Measurements from ENCODE around the gene KDELR3. TPM values are rescaled to one million over a fixed set of nuclear protein-coding genes. Genes with fewer than 3 reads are reported as not detected.
A peak's percentile ranks its signal among the peaks of the same experiment; 100 is the strongest.

The KDELR3 gene
- 58.7 TPM for polyA plus RNA-seq (2013, experiment 1 of 2)
- polyA plus RNA-seq (2013, experiment 2 of 2), result 65.5 TPM

GRCh38 chr22:38467904-38468442, at the start of gene KDELR3:
TSS of gene KDELR3 (plus strand) at chr22:38468096. CDS start at chr22:38468234, 138 bp downstream.
- H3K9me3 ChIP-seq (ENCODE audit: control insufficient read depth, low read length), result no peaks in the 10 kb centered on the region
- peaks cover 7% of the 10 kb centered on the region for H3K4me1 ChIP-seq (ENCODE audit: control insufficient read depth, insufficient read depth, low read length, poor library complexity, severe bottlenecking)
- 1 to 3% methylated on average over 36 to 42 of the region's 53 CpGs for WGBS, 2 experiments (ENCODE audit: insufficient coverage in 2 of 2)
- H3K36me3 ChIP-seq (ENCODE audit: control insufficient read depth, insufficient read depth, low read length), result no peaks in the 10 kb centered on the region
- H3K4me3 ChIP-seq (ENCODE audit: extremely low read depth, insufficient read depth, low read length, poor library complexity, severe bottlenecking), result peak within 1 kb of the TSS; percentile 59
- peak within 1 kb of the TSS; percentile 41 for H3K27ac ChIP-seq (ENCODE audit: low read depth, low read length, severe bottlenecking)

- Histone ChIP-seq H3K36me3 (ENCODE audit: control insufficient read depth, insufficient read depth, low read length) (no peaks in the 10 kb centered on the region), H3K9me3 (ENCODE audit: control insufficient read depth, low read length) (no peaks in the 10 kb centered on the region), H3K4me1 (ENCODE audit: control insufficient read depth, insufficient read depth, low read length, poor library complexity, severe bottlenecking) (no peaks in the 10 kb centered on the region), H3K27ac (ENCODE audit: low read depth, low read length, severe bottlenecking) (no peak overlapping the region), H3K4me3 (ENCODE audit: extremely low read depth, insufficient read depth, low read length, poor library complexity, severe bottlenecking) (no peak overlapping the region)
- WGBS, 2 experiments (ENCODE audit: insufficient coverage in 2 of 2), result 89 to 93% methylated on average over 11 to 13 of the region's 14 CpGs
These were observed 49.3 kb upstream of the KDELR3 start for GRCh38 chr22:38418589-38418988.

- H3K9me3 ChIP-seq (ENCODE audit: control insufficient read depth, low read length), result no peaks in the 10 kb centered on the region
- H3K4me3 ChIP-seq (ENCODE audit: extremely low read depth, insufficient read depth, low read length, poor library complexity, severe bottlenecking), result no peak overlapping the region
- H3K36me3 ChIP-seq (ENCODE audit: control insufficient read depth, insufficient read depth, low read length), result no peaks in the 10 kb centered on the region
- 88 to 94% methylated on average over 9 to 12 of the region's 14 CpGs for WGBS, 2 experiments (ENCODE audit: insufficient coverage in 2 of 2)
- no peaks in the 10 kb centered on the region for H3K4me1 ChIP-seq (ENCODE audit: control insufficient read depth, insufficient read depth, low read length, poor library complexity, severe bottlenecking)
- no peak overlapping the region for H3K27ac ChIP-seq (ENCODE audit: low read depth, low read length, severe bottlenecking)
These were observed 48.6 kb upstream of the KDELR3 start for GRCh38 chr22:38419121-38419857.

GRCh38 chr22:38419858-38420160, 48.1 kb upstream of the KDELR3 start:
- H3K4me3 ChIP-seq (ENCODE audit: extremely low read depth, insufficient read depth, low read length, poor library complexity, severe bottlenecking), result no peak overlapping the region
- H3K36me3 ChIP-seq (ENCODE audit: control insufficient read depth, insufficient read depth, low read length), result no peaks in the 10 kb centered on the region
- H3K9me3 ChIP-seq (ENCODE audit: control insufficient read depth, low read length), result no peaks in the 10 kb centered on the region
- no peaks in the 10 kb centered on the region for H3K4me1 ChIP-seq (ENCODE audit: control insufficient read depth, insufficient read depth, low read length, poor library complexity, severe bottlenecking)
- H3K27ac ChIP-seq (ENCODE audit: low read depth, low read length, severe bottlenecking), result no peak overlapping the region
- WGBS, 2 experiments (ENCODE audit: insufficient coverage in 2 of 2), result 85 to 86% methylated on average over 8 of the region's 8 CpGs

GRCh38 chr22:38420734-38421133, 47.2 kb upstream of the KDELR3 start:
- Histone ChIP-seq H3K4me3 (ENCODE audit: extremely low read depth, insufficient read depth, low read length, poor library complexity, severe bottlenecking) (no peak overlapping the region), H3K4me1 (ENCODE audit: control insufficient read depth, insufficient read depth, low read length, poor library complexity, severe bottlenecking) (no peaks in the 10 kb centered on the region), H3K27ac (ENCODE audit: low read depth, low read length, severe bottlenecking) (no peak overlapping the region), H3K9me3 (ENCODE audit: control insufficient read depth, low read length) (no peaks in the 10 kb centered on the region), H3K36me3 (ENCODE audit: control insufficient read depth, insufficient read depth, low read length) (no peaks in the 10 kb centered on the region)
- WGBS, 2 experiments (ENCODE audit: insufficient coverage in 2 of 2), result 88 to 92% methylated on average over 4 of the region's 4 CpGs

- no peaks in the 10 kb centered on the region for H3K36me3 ChIP-seq (ENCODE audit: control insufficient read depth, insufficient read depth, low read length)
- 78 to 83% methylated on average over 16 to 20 of the region's 21 CpGs for WGBS, 2 experiments (ENCODE audit: insufficient coverage in 2 of 2)
- no peaks in the 10 kb centered on the region for H3K4me1 ChIP-seq (ENCODE audit: control insufficient read depth, insufficient read depth, low read length, poor library complexity, severe bottlenecking)
- H3K9me3 ChIP-seq (ENCODE audit: control insufficient read depth, low read length), result no peaks in the 10 kb centered on the region
- H3K27ac ChIP-seq (ENCODE audit: low read depth, low read length, severe bottlenecking), result no peak overlapping the region
- H3K4me3 ChIP-seq (ENCODE audit: extremely low read depth, insufficient read depth, low read length, poor library complexity, severe bottlenecking), result no peak overlapping the region
These were observed 45.0 kb upstream of the KDELR3 start for GRCh38 chr22:38422611-38423511.

- H3K4me3 ChIP-seq (ENCODE audit: extremely low read depth, insufficient read depth, low read length, poor library complexity, severe bottlenecking), result no peak overlapping the region
- no peaks in the 10 kb centered on the region for H3K4me1 ChIP-seq (ENCODE audit: control insufficient read depth, insufficient read depth, low read length, poor library complexity, severe bottlenecking)
- WGBS, 2 experiments (ENCODE audit: insufficient coverage in 2 of 2), result 87 to 91% methylated on average over 14 to 15 of the region's 18 CpGs
- no peaks in the 10 kb centered on the region for H3K9me3 ChIP-seq (ENCODE audit: control insufficient read depth, low read length)
- no peak overlapping the region for H3K27ac ChIP-seq (ENCODE audit: low read depth, low read length, severe bottlenecking)
- H3K36me3 ChIP-seq (ENCODE audit: control insufficient read depth, insufficient read depth, low read length), result no peaks in the 10 kb centered on the region
These were observed 44.1 kb upstream of the KDELR3 start for GRCh38 chr22:38423512-38424503.

- no peaks in the 10 kb centered on the region for H3K36me3 ChIP-seq (ENCODE audit: control insufficient read depth, insufficient read depth, low read length)
- H3K4me3 ChIP-seq (ENCODE audit: extremely low read depth, insufficient read depth, low read length, poor library complexity, severe bottlenecking), result no peak overlapping the region
- 80 to 81% methylated on average over 9 to 10 of the region's 12 CpGs for WGBS, 2 experiments (ENCODE audit: insufficient coverage in 2 of 2)
- no peaks in the 10 kb centered on the region for H3K4me1 ChIP-seq (ENCODE audit: control insufficient read depth, insufficient read depth, low read length, poor library complexity, severe bottlenecking)
- H3K27ac ChIP-seq (ENCODE audit: low read depth, low read length, severe bottlenecking), result no peak overlapping the region
- no peaks in the 10 kb centered on the region for H3K9me3 ChIP-seq (ENCODE audit: control insufficient read depth, low read length)
These were observed 43.3 kb upstream of the KDELR3 start for GRCh38 chr22:38424525-38425080.

GRCh38 chr22:38426628-38427027, 41.3 kb upstream of the KDELR3 start:
- WGBS, 2 experiments (ENCODE audit: insufficient coverage in 2 of 2), result 94 to 98% methylated on average over 14 to 15 of the region's 17 CpGs
- H3K4me3 ChIP-seq (ENCODE audit: extremely low read depth, insufficient read depth, low read length, poor library complexity, severe bottlenecking), result no peak overlapping the region
- no peaks in the 10 kb centered on the region for H3K9me3 ChIP-seq (ENCODE audit: control insufficient read depth, low read length)
- H3K27ac ChIP-seq (ENCODE audit: low read depth, low read length, severe bottlenecking), result no peak overlapping the region
- H3K36me3 ChIP-seq (ENCODE audit: control insufficient read depth, insufficient read depth, low read length), result no peaks in the 10 kb centered on the region
- H3K4me1 ChIP-seq (ENCODE audit: control insufficient read depth, insufficient read depth, low read length, poor library complexity, severe bottlenecking), result no peaks in the 10 kb centered on the region

GRCh38 chr22:38427465-38427864, 40.4 kb upstream of the KDELR3 start:
- Histone ChIP-seq H3K4me1 (ENCODE audit: control insufficient read depth, insufficient read depth, low read length, poor library complexity, severe bottlenecking) (no peaks in the 10 kb centered on the region), H3K36me3 (ENCODE audit: control insufficient read depth, insufficient read depth, low read length) (no peaks in the 10 kb centered on the region), H3K4me3 (ENCODE audit: extremely low read depth, insufficient read depth, low read length, poor library complexity, severe bottlenecking) (no peak overlapping the region), H3K27ac (ENCODE audit: low read depth, low read length, severe bottlenecking) (no peak overlapping the region), H3K9me3 (ENCODE audit: control insufficient read depth, low read length) (no peaks in the 10 kb centered on the region)
- WGBS, 2 experiments (ENCODE audit: insufficient coverage in 2 of 2), result 96 to 97% methylated on average over 33 to 36 of the region's 36 CpGs
